Fibroblast of pulmonary artery (primary cell): ENCODE data around the gene EAF2.
"Not testable (repeated sequence)": the region's sequence is repeated elsewhere in the genome, so short reads cannot be mapped to it uniquely, and the experiment has no call there.

Experiments used
- DNase-seq: peaks from one replicate; pipeline ENCODE4 v3.0.0-alpha.2; 2010; ENCODE audit warnings: low read depth
- H3K4me3 ChIP-seq: replicated peaks from 2 replicates; pipeline ENCODE4 v1.5.1; 2011; ENCODE audit warnings: low read depth, mild to moderate bottlenecking, control low read depth, low read length, moderate library complexity
- TF ChIP-seq, protein P1 (sequence below): IDR thresholded peaks from 2 replicates; pipeline ENCODE4 v1.5.1; 2011; ENCODE audit warnings: mild to moderate bottlenecking, control low read depth, low read length, inconsistent platforms; ENCODE audit errors: missing control alignments

The EAF2 gene

DNA sequence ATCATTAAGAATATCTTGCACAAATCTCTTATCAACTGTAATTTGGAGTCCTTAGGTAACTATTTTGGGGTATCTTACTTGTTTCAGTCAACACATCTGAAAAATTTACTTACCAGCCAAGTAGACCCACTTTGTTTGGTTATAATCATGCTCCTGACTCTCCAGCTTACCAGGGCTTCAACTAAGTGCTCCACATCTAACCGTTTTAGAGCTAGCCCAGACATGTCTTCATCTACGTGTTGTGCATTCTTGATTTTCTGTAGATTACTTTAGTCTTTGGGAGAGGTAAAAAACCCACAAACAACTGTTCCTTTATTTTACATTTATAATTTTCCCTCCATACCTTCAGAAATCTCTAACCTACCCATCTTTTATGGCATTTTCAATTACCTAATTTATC, 17.2 kb downstream of the EAF2 start:
- TF ChIP-seq, protein P1, sequence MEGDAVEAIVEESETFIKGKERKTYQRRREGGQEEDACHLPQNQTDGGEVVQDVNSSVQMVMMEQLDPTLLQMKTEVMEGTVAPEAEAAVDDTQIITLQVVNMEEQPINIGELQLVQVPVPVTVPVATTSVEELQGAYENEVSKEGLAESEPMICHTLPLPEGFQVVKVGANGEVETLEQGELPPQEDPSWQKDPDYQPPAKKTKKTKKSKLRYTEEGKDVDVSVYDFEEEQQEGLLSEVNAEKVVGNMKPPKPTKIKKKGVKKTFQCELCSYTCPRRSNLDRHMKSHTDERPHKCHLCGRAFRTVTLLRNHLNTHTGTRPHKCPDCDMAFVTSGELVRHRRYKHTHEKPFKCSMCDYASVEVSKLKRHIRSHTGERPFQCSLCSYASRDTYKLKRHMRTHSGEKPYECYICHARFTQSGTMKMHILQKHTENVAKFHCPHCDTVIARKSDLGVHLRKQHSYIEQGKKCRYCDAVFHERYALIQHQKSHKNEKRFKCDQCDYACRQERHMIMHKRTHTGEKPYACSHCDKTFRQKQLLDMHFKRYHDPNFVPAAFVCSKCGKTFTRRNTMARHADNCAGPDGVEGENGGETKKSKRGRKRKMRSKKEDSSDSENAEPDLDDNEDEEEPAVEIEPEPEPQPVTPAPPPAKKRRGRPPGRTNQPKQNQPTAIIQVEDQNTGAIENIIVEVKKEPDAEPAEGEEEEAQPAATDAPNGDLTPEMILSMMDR, result no peak
- H3K4me3 ChIP-seq, result no peak overlapping the region
- no peak for DNase-seq

DNA sequence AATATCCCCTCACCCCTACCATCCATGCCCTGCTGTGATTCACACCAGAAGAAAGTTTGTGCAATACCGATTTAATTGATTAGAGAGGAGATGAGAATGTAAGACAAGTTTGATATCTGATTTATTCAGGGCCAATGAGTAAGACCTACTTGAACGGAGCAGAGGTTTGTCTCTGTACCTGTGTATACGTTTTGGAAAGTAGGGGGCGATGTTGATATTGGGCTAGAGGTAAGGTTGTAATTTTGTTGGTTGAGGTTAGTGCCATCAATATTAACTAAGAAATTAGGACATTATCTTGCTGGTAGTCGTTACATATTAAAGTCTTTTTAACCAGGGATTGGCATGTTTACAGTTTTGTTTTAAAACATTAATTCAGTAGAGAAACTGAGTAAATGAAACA, 20.5 kb downstream of the EAF2 start:
- TF ChIP-seq, protein P1, result peak; percentile 34

DNA sequence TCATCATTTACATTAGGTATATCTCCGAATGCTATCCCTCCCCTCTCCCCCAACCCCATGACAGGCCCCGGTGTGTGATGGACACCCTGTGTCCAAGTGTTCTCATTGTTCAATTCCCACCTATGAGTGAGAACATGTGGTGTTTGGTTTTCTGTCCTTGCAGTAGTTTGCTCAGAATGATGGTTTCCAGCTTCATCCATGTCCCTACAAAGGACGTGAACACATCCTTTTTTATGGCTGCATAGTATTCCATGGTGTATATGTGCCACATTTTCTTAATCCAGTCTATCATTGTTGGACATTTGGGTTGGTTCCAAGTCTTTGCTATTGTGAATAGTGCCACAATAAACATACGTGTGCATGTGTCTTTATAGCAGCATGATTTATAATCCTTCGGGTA, 22.8 kb downstream of the EAF2 start:
- not testable (repeated sequence) for H3K4me3 ChIP-seq, DNase-seq

More for the DNA sequence above, 20.5 kb downstream of the EAF2 start:
- no peak overlapping the region for H3K4me3 ChIP-seq
- DNase-seq, result peak; percentile 17

DNA sequence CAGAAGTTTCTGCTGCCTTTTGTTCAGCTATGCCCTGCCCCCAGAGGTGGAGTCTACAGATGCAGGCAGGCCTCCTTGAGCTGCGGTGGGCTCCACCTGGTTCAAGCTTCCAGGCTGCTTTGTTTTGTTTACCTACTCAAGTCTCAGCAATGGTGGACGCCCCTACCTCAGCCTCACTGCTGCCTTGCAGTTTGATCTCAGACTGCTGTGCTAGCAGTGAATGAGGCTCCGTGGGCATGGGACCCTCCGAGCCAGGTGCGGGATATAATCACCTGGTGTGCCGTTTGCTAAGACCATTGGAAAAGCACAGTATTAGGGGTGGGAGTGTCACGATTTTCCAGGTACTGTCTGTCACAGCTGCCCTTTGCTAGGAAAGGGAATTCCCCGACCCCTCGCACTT, 28.2 kb downstream of the EAF2 start:
- not testable (repeated sequence) for DNase-seq, H3K4me3 ChIP-seq

DNA sequence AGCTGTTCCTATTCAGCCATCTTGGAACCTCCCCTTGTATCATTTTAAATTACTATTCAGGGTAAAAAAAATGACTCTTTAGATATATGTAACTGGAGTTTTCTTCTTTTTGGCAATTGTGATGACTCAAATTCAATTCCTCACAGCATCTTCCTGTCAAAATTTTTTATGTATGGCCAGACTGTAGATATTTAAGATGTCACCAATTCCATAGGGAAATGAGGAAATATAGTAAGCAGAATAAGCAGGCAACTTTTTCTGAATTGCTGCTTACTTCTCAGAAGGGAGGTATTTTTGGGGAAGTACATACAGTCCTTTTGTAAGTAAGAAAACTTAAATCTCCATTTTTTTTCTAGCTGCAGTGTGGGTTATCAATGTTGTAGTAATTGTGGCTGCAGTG, 28.8 kb downstream of the EAF2 start:
- H3K4me3 ChIP-seq, result no peak overlapping the region
- no peak for DNase-seq
- TF ChIP-seq, protein P1, result no peak

DNA sequence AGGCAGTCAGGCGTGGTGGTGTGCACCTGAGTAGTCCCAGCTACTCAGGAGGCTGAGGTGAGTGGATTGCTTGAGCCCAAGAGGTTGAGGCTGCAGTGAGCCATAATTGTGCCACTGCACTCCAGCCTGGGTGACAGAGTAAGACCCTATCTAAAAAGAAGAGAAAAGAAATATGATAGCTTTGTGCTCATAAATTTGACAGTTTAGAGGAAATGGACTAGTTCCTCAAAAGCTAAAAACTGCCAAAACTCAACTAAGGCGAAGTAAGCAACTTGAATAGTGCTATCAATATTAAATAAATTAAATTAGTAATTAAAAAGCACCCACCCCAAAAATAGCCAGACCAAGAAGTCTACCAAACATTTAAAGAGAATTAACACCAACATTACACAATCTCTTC, 34.7 kb downstream of the EAF2 start:
- TF ChIP-seq, protein P1, result no peak
- no peak overlapping the region for H3K4me3 ChIP-seq
- no peak for DNase-seq

DNA sequence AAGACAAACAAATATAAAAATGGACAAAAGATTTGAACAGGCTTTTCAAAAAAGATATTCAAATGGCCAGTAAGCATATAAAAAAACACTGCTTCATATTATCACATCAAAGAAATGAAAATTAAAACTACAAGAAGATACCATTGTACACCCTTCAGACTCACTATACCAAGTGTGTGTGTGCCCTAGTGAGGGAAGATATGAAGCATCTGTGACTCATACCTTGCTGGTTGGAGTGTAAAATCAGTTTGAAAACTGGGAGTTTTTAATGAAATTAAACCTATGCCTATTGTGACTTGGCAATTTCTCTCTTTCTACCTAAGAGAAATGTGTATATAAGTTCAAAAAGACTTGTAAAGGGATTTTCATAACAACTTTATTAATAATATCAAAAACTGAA, 35.7 kb downstream of the EAF2 start:
- TF ChIP-seq, protein P1, result no peak
- no peak for DNase-seq
- no peak overlapping the region for H3K4me3 ChIP-seq

DNA sequence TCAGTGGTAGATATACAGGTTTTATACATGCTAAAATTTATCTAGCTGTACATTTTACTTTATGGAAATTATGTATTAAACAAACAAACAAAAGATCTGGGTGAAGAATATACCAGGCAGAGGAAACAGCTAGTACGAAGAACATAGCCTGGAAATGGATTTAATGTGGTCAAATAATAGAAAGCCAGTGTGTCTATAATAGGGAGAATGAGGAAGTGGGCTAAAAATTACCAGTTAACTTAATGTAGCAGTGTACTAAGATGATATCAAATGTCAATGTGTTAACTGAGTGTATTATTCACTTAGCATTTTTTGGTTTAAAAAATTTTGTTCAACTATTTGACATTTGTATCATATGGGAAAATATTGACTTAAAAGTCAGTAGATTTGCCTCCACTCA, 36.4 kb downstream of the EAF2 start:
- no peak overlapping the region for H3K4me3 ChIP-seq
- DNase-seq, result no peak
- TF ChIP-seq, protein P1, result no peak
